PC-3 (cell line): ENCODE measurements around the gene MAGI2.

Experiments
- CTCF ChIP-seq: fragments of 300-600 bp; sonication (generic); conservative IDR thresholded peaks from 2 replicates; pipeline ENCODE4 v1.5.1; 2017; ENCODE audit warnings: antibody characterized with exemption, low read depth, mild to moderate bottlenecking, low read length
- EZH2 ChIP-seq: fragments of 300-600 bp; sonication (generic); IDR thresholded peaks from one replicate; pipeline ENCODE4 v1.6.1; 2017; ENCODE audit warnings: antibody characterized with exemption, mild to moderate bottlenecking, low read length; ENCODE audit not compliant: unreplicated experiment
- EZH2phosphoT487 ChIP-seq: fragments of 300-600 bp; sonication (generic); IDR thresholded peaks from 2 replicates; pipeline ENCODE4 v1.6.1; 2018; ENCODE audit warnings: mild to moderate bottlenecking, antibody characterized with exemption, low read length, borderline replicate concordance

DNA sequence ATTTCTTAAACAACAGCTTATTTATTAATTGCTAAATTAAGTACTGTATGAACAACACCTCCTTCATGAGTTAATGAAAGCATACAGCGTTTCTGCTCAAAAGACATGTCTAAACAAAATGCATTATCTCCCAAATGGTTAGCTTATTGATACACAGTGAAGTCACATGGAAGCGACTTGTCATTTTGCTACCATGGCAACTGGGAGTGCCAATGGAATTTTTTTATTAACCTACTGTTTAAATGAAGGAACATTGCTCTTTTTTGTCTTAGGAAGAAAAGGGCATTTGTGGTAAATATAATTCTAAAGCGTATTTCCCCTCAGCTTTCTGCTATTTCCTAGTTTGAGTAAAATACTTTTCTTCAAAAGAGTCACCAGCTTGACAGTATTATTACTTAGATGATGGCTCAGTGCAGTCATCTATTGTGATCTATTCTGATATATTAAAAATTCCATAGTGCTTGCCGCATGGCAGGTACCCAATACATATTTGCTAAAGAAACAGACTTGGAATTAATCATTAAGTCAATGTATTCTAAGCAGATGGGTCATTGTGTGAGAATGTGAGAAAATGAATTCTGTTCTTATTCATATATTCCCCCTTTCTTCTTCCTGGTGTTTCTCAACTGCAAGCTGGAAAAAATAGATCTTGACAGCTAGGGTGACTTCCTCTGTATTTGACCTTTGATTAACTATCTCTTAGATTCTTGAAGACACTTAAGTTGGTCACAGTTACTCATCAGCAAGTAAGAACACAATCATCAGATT lies 818.3 kb downstream of the MAGI2 start:
- no peak for TF ChIP-seq CTCF
- no peak for TF ChIP-seq EZH2phosphoT487
- TF ChIP-seq EZH2 = no peak
